GM13976 (cell line): ENCODE results near the gene C1orf105.

Experiments
- DNase-seq: peaks from one replicate; pipeline ENCODE4 v3.0.0; 2012; ENCODE audit warnings: low spot score
- CTCF ChIP-seq: IDR thresholded peaks from 2 replicates; pipeline ENCODE4 v1.5.1; 2012; ENCODE audit warnings: borderline replicate concordance, mild to moderate bottlenecking; ENCODE audit not compliant: insufficient read depth; ENCODE audit errors: extremely low read depth, missing control alignments, control extremely low read depth
- in situ Hi-C: fragments of 300-500 bp; cut with MboI; formaldehyde crosslinking; loops from one replicate; pipeline ENCODE4 v1.12.0; 2022; ENCODE audit warnings: low sequenced_read_pairs, mixed read lengths, inconsistent platforms; ENCODE audit not compliant: unreplicated experiment

The C1orf105 gene

GRCh38 chr1:172483448-172483847 lies 63.0 kb downstream of the C1orf105 start:
- no peak for DNase-seq
- in situ Hi-C loops: no loop called here
- no peak for TF ChIP-seq CTCF

GRCh38 chr1:172484252-172484651 lies 63.8 kb downstream of the C1orf105 start:
- no peak for TF ChIP-seq CTCF
- in situ Hi-C loops: no loop called here
- no peak for DNase-seq

- TF ChIP-seq CTCF: no peak
- in situ Hi-C loops: no loop called here
- no peak for DNase-seq
Observed at GRCh38 chr1:172485626-172486025, 65.1 kb downstream of the C1orf105 start.

GRCh38 chr1:172486805-172487454 lies 66.4 kb downstream of the C1orf105 start:
- no peak for DNase-seq
- in situ Hi-C loops: no loop called here
- TF ChIP-seq CTCF: no peak

GRCh38 chr1:172487550-172487949 lies 67.1 kb downstream of the C1orf105 start:
- DNase-seq: no peak
- in situ Hi-C loops: no loop called here
- no peak for TF ChIP-seq CTCF

- in situ Hi-C loops: no loop called here
- no peak for DNase-seq
- TF ChIP-seq CTCF: no peak
Observed at GRCh38 chr1:172488393-172488792, 67.9 kb downstream of the C1orf105 start.
